ENCODE results near the gene THAP8.
A peak's percentile ranks its signal among the peaks of the same experiment; 100 is the strongest.

Gene THAP8

GRCh38 chr19:35995048-35995993 lies 58.8 kb downstream of the THAP8 start, which contains the start of gene SDHAF1:
TSS of gene SDHAF1 (plus strand) at chr19:35995188. CDS start at chr19:35995275, 87 bp downstream.
- peak; percentile 60 to 62 for DNase-seq (ENCODE audit: low read depth in 2 of 2)

GRCh38 chr19:35993923-35994598 lies 60.0 kb downstream of the THAP8 start:
- DNase-seq (ENCODE audit: low read depth in 2 of 2), result no peak

- DNase-seq (ENCODE audit: low read depth in 2 of 2), result no peak
Measured at GRCh38 chr19:35992907-35993765, 60.9 kb downstream of the THAP8 start.

GRCh38 chr19:35991731-35992450 lies 62.2 kb downstream of the THAP8 start:
- no peak for DNase-seq (ENCODE audit: low read depth in 2 of 2)

- no peak for DNase-seq (ENCODE audit: low read depth in 2 of 2)
Measured at GRCh38 chr19:35990771-35991730, 63.0 kb downstream of the THAP8 start.

GRCh38 chr19:35990156-35990555 lies 63.9 kb downstream of the THAP8 start:
- no peak for DNase-seq (ENCODE audit: low read depth in 2 of 2)

- no peak for DNase-seq (ENCODE audit: low read depth in 2 of 2)
Measured at GRCh38 chr19:35988824-35989223, 65.3 kb downstream of the THAP8 start.

- DNase-seq (ENCODE audit: low read depth in 2 of 2), result no peak
Measured at GRCh38 chr19:35987571-35987896, 66.6 kb downstream of the THAP8 start.

- DNase-seq (ENCODE audit: low read depth in 2 of 2), result no peak
Measured at GRCh38 chr19:35986664-35987570, 67.2 kb downstream of the THAP8 start.

- DNase-seq (ENCODE audit: low read depth in 2 of 2), result no peak
Measured at GRCh38 chr19:35986111-35986510, 68.0 kb downstream of the THAP8 start.

Measured in fibroblast of skin of left biceps (primary cell).